Iris pigment epithelial cell (primary cell): ENCODE results near the gene KYNU.
"Not testable (repeated sequence)": the region's sequence is repeated elsewhere in the genome, so short reads cannot be mapped to it uniquely, and the experiment has no call there.

Experiments used
- DNase-seq: peaks from one replicate; pipeline ENCODE4 v3.0.0-alpha.2; 2011; ENCODE audit warnings: low read depth

Gene KYNU

DNA sequence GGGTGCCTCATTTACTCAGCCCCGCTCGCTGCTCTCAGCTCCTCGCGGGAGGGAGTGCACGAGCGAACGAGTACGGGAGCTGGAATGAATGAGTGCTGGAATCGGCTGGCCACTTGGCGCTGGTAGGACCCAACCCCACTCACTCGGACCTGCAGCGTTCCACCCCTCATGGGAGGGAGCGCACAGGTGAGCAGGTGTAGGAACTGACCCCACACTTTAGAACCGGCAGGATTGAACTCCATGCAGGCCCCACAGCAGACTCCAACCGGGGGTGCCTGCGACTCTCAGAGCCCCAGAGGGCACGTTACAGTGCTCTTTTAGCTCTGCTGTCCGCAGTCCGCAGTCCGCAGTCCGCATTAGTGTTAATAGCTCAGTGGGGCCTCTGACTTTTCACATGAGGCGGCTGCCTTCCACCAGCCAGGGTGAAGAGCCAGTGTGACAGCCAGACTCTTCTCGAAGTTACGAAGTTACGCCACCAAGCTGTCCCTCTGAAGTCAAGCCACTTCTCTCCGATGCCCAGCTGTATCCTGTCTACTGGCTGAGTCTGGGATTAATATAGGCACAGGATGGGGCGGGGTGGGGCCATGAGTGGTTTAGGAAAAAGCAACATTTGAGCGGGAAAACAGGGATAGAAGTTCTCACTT is 149.1 kb downstream of the KYNU start:
- no peak for DNase-seq

DNA sequence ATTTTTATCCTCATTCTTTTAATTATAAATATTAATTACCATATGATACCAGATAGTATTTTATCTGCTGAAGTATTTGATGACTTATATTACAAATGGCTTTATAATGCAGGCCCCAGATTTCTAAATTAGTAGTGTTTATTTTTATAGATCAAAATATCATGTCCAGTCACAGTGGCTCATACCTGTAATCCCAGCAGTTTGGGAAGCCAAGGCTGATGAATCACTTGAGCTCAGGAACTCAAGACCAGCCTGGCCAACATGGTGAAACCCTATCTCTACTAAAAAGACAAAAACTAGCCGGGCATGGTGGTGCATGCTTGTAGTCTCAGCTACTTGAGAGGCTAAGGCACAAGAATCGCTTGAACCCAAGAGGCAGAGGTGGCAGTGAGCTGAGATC is 151.7 kb downstream of the KYNU start:
- peak; percentile 54 for DNase-seq

DNA sequence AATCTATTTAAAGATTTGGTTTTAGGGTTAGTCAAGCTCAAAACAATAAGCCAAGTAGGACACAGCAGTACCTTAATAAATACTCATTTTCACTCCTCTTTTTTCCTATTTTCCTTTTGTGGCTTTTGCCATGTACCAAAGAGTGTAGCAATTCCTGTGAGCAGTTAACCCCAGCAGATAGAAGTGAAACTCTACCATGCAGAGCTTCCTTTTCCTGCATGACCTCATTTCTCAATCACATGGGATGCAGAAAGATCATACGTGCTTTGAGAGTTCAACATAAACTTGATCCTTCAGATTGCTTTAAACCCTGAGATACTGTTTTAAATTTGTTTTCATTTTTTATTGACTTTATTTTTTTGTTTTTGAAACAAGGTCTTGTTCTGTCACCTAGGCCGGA is 152.7 kb downstream of the KYNU start:
- peak; percentile 69 for DNase-seq

DNA sequence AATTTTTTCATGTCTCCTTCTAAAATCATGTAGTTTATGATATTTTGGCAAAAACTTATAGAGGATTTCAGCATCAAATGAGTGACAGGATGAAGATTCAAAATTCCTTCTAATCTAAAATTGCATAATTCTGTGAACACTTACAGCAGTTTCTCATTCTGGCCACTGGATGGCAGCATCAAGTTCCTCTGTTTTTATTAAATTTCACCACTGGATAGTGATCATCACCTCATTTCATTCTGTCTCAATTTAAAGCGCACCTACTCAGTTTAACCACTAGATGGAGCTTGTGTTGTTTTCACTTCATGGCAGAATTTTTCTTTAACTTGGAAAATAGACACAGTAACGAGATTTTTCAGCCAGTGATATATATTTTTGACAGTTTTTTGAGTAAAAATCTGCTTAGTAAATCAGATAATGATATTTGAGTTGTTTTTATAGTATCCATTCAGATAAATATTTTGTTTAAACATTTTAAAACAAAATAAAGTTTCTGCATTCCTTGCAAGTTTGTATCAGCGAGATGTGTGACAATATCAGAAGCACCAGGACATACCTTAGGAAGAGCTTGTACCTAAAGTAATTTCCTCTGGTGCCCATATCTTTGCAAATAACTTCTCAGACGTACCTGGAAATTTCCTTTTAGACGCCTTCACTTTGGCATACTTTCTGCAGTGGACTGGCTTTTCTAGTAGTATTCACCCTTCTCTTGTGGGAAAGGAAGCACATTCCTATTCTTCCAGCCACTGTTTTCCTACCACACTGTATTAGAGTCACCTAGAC is 157.0 kb downstream of the KYNU start:
- peak; percentile 69 for DNase-seq

DNA sequence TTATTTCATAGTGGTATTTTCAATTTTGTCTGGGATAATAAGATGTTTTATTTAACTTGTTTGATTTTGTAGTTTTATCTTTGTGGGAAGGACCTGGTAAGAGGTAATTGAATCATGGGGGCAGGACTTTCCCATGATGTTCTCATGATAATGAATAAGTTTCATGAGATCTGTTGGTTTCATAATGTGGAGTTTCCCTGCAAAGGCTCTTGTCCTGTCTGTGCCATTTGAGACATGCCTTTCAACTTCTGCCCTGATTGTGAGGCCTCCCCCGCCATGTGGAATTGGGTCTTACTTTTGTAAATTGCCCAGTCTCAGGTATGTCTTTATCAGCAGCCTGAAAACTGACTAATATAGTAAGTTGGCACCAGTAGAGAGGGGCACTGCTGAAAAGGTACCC is 174.0 kb downstream of the KYNU start:
- no peak for DNase-seq

DNA sequence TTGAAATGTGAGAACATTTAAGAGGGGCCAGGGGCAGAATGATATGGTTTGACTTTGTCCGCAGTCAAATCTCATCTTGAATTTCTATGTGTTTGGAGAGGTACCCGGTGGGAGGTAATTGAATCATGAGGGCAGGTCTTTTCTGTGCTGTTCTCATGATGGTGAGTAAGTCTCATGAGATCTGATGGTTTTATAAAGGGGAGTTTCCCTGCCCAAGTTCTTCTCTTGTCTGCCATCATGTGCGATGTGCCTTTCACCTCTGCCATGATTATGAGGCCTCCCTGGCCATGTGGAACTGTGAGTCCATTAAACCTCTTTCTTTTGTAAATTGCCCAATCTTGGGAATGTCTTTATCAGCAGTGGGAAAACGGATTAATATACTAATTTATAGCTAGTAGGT is 176.0 kb downstream of the KYNU start:
- not testable (repeated sequence) for DNase-seq

DNA sequence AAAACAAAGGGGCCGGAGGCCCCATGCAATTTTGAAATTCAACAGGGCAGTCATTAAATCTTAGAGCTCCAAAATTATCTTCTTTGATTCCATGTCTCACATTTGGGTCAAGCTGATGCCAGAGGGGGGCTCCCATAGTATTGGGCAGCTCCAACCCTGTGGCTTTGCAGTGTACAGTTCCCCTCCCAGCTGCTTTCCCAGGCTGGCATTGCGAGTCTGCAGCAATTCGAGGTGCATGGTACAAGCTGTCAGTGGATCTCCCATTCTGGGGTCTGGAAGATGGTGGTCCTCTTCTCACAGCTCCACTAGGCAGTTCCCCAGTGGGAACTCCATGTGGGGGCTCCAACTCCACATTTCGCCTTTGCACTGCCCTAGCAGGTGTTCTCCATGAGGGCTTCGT is 179.1 kb downstream of the KYNU start:
- DNase-seq: no peak

DNA sequence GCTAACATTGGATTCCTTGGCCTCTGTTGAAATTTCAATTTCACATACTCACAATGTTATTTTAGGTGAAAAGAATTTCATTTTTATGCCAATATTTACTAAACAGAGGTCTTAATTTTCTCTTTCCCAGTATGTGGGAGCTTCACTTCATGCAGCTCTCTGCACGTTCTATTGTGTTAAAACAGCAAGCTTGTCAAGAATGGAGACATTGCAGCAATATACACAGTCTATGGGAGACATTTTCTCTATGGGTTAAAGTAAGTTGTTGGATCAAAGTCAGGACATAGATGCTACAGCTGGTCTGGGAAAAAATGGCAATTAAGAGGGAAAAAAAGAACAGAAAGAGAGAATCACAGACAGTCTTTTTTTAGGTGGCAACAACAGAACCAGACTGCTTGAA is 181.4 kb downstream of the KYNU start:
- no peak for DNase-seq

DNA sequence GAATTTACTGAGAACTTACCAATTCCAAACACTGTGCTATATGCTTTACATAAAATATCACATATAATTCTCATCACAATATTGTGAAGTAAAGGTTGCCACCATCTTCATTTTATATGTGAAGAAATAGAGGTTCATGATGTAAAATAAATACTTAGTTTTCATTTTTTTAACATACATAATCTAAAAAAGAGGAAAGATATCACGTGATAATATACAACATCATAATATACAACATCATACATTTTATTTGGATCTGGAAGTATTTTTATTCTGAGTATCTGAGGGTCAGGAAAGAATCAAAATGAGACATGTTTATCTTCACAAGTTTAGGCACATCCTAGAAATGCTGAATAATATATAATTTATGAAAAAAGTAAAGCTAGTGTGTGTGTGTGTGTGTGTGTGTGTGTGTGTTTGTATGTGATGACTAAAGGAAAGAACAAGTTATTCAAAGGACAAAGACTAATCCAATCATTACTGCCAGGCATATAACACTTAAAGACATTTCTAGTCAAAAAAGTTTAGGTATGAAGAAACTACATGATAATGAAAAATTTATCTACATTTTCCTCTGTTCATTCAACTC is 186.2 kb downstream of the KYNU start:
- DNase-seq: no peak

DNA sequence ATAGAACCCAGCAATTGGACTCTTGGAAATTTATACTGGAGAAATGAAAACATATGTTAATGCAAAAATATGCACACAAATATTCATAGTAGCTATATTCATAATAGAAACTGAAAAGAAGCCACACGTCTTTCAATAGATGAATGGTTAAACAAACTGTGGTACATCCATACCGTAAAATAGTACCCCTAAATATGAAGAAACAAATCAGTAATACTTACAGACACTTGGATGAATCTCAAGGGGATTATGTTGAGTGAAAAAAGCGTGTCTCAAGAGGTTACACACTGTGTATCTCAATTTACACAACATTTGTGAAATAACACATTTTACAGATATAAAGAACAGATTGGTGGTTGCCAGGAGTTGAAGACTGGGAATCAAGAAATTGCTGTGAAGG is 190.6 kb downstream of the KYNU start:
- DNase-seq: no peak

DNA sequence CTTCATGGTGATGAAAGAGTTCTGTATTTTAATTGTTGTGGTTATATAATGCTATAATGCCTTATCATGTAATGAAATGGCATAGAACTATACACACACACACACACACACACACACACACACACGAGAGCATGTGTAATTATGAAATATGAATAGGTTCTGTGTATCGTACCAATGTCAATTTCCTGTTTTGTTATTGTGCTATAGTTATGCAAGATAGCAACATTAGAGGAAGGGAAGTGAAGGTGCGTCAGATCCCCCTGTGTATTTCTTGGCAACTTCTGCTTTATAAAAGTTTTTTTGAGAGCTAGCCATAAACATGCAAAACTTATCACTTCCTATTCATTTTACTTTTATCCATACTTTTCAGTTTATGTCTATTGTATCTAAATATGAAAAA is 191.0 kb downstream of the KYNU start:
- DNase-seq: no peak

DNA sequence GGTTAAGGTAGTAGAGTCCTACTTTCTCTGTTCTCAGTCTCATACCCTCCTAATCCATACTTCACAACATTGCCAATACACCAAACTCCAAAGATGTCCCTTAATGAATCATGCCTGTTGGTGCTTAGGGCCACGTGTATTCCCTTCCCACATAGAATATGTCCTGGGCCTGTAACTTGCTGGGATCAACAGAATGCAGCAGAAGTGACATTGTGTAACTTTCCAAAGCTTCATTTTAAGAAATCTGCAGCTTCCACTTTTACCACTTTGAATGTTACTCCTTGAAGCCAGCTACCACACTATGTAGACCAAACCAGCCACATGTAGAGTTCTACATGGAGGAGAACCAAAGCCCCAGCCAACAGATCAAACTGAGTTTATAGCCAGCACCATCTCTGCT is 193.2 kb downstream of the KYNU start:
- DNase-seq: no peak

DNA sequence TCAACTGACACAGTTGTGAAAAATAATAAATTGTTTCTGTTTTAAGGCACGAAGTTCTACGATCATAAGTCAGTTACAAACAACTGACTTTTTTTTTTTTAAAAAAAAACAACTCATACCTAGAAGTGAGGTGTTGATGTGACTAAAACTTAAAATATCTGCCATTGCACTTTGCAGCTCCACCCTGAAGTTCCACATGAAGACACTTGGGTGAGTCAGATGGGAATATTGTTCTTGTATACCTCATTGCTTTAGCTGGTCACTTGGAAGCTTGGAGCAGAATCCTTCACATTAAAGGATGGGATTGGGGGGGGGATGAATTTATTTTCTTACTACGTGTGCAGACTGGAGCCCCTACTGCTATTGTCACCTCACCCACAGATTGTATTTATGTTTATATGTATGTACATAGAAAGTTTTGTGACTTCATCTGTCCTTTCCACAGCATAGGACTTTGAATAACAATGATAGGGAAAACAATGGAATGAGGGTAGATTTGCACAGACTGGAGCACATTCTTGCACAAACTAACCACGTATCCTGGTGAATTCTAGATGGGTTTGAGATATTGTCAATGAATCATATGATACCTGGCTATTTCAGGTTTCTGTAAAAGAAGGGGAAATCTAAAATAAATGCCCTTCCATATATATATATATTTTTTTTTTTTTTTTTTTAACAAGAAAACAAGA is 193.9 kb downstream of the KYNU start:
- no peak for DNase-seq

DNA sequence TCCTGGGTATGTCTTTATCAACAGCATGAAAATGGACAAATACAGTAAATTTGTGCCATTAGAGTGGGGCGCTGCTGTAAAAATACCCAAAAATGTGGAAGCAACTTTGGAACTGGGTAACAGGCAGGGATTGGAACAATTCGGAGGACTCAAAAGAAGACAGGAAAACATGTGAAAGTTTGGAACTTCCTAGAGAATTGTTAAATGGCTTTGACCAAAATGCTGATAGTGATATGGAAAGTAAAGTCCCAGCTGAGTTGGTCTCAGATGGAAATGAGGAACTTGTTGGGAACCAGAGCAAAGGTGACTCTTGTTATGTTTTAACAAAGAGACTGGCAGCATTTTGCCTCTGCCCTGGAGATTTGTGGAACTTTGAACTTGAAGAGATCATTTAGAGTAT is 197.4 kb downstream of the KYNU start:
- not testable (repeated sequence) for DNase-seq

DNA sequence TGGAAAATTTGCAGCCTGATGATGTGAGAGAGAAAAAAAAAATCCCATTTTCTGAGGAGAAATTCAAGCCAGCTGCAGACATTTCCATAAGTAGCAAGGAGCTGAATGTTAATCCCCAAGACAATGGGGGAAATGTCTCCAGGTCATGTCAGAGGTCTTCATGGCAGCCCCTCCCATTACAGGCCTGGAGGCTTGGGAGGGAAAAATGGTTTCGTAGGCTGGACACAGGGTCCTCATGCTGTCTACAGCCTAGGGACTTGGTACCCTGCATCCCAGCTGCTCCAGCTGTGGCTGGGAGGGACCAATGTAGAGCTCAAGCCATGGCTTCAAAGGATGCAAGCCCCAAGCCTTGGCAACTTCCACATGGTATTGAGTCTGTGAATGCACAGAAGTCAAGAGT is 198.2 kb downstream of the KYNU start:
- no peak for DNase-seq

DNA sequence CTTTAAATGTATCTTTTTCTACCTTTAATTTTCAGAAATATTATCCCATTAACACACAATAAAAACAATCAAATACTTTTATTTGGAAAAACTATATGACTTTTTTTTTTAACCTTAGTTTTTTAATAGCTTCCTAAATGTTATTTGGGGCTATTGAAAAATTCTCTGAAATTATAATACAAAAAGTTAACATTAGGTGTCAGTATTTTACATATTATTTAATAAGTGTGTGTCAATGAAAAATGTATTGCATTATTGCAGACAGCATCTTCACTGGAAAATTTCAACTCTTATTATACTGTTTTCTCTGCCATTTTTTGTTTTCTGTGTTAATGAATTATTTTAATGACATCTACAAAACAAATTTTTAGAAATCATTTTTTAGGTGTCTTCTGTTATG is 200.6 kb downstream of the KYNU start:
- DNase-seq: no peak

DNA sequence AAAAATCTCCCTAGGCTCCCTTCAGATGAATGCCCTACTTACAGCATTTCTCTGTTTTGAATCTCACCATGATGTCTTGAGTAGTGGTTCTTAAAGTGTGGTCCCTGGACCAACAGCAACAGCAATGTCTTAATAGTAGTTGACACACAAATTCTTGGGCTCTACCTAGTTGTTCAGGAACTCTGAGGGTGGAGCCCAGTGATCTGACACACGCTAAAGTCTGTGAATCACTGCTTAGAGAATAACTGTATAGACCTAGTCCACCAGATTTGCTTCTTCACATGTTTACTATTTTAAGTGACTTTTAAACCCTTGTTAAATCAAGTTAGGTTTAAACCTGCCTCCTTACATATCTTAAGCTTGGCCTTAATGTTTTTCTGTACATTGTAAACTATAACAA is 204.2 kb downstream of the KYNU start:
- no peak for DNase-seq

DNA sequence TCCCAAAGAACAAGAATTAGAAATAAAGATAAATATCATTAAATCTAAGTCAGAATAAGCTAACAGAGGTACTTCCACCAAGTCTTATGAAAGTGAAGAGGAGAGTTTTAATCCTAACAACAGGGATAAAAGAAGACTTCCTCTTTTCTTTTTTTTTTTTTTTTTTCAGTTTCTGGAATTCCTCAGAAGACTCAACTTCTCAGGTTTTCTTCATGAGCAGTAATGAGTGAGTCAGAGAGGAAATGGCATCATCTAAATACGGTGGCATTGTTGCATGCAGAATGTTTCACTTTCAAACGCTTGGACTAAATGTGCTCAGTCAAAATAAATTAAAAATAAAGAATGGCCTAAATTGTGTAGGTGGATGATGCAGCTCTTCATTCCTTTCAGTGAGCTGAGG is 206.2 kb downstream of the KYNU start:
- peak; percentile 87 for DNase-seq

DNA sequence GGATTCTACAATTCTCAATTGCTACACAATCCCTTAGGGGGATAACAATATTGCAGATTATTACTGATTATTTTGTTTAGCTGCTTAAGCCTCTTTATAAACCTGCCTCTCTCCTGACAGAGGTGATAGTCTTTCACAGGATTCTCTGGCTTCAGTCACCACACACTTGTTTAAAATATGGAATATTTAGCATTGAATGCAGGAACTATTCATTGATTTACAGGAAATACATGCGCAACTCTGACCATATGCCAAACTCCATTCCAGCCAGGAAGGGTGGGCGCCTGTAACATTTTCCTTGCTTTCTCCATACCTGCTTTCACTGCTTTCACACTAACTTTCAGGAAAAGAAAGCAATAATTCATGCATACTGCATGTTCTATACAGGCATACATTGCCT is 207.0 kb downstream of the KYNU start:
- DNase-seq: no peak

DNA sequence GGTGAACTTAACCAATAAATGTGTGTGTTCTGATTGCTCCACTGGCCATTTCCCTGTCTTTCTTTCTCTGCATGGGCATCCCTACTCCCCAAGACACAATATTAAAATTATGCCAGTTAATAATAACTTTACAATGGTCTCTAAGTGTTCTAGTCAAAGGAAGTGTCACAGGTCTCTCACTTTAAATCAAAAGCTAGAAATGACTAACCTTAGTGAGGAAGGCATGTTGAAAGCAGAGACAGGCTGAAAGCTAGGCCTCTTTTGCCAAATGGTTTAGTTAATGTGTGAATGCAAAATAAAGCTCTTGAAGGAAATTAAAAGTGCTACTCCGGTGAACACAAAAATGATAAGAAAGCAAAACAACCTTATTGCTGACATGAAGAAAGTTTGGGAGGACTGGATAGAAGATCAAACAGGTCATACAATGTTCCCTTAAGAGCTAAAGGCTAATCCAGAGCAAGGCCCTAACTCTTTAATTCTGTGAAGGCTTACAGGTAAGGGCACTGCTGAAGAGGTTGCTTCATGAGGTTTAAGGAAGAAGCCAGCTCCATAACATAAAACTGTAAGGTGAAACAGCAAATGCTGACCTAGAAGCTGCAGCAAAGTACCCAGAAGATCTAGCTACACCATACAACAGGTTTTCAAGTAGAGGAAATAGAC is 207.8 kb downstream of the KYNU start:
- no peak for DNase-seq

DNA sequence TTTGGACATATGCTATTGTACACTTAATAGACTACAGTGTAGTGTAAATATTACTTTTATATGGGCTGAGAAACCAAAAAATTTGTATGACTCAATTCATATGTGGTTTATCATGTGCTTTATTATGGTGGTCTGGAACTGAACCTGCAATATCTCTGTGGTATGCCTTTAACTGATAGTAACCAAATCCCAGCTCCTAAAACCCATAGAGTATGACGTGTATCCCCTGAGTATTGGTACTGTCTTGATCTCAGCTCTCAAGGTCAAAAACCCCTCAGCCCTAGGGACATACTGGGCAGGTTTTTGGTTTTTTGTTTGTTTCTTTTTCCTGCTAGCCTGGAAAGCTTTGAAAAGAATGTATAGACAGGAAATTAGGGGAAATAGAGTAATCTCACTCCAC is 209.6 kb downstream of the KYNU start:
- peak; percentile 4 for DNase-seq

DNA sequence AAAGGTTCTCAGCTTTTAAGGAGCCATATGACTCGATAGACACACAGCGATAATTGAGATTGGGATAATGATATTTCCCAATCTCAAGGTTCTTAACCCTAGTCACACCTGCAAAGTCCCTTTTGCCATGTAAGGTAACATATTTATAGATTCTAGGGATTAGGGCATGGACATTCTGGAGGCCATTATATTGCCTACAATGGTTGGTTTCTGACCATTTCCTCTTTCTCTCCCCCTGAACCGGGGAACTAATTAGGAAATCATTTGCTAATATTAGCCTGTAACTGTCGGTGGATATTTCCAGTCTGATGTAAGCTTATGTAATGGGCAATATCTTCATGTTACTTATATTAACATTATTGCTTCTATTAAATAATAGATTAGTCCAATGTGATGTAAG is 210.9 kb downstream of the KYNU start:
- no peak for DNase-seq
